ENCODE measurements around the gene MFSD2A.

The MFSD2A gene

GRCh38 chr1:39955547-39956539, 898 bp downstream of the MFSD2A start:
- ChIA-PET CTCF (interaction anchor here (0.6 to 17.1 kb wide), 8 partner anchors 16 to 139 kb away, joined by 3 to 202 read pairs (median 4); partner anchors contain the start of gene MYCL), POLR2A (interaction anchor here (0.9 to 1.6 kb wide), 5 partner anchors 12 to 62 kb away, joined by 3 to 6 read pairs (median 4); no protein-coding TSS in a partner anchor)
- no peak for DNase-seq (ENCODE audit: low read depth, low spot score)
- TF ChIP-seq CTCF (IDR thresholded peaks at IDR 0.05; ENCODE audit: insufficient read depth, low read length, missing control alignments), result no peak
- H3K4me3 ChIP-seq (ENCODE audit: low read depth, low read length), result peak overlapping the region; percentile 66

GRCh38 chr1:39957299-39958015, 2.5 kb downstream of the MFSD2A start:
- ChIA-PET POLR2A (no interaction called here), CTCF (interaction anchor here (1.0 to 17.1 kb wide), 7 partner anchors 14 to 141 kb away, joined by 3 to 202 read pairs (median 8); partner anchors contain the start of gene MYCL)
- no peak for TF ChIP-seq CTCF (IDR thresholded peaks at IDR 0.05; ENCODE audit: insufficient read depth, low read length, missing control alignments)
- no peak overlapping the region for H3K4me3 ChIP-seq (ENCODE audit: low read depth, low read length)
- no peak for DNase-seq (ENCODE audit: low read depth, low spot score)

GRCh38 chr1:39958403-39959200, 3.7 kb downstream of the MFSD2A start:
- TF ChIP-seq CTCF (IDR thresholded peaks at IDR 0.05; ENCODE audit: insufficient read depth, low read length, missing control alignments), result no peak
- ChIA-PET CTCF (interaction anchor here (0.6 to 17.1 kb wide), 7 partner anchors 13 to 305 kb away, joined by 3 to 202 read pairs (median 8); partner anchors contain the start of gene MYCL), POLR2A (no interaction called here)
- DNase-seq (ENCODE audit: low read depth, low spot score), result no peak
- H3K4me3 ChIP-seq (ENCODE audit: low read depth, low read length), result no peak overlapping the region

GRCh38 chr1:39959651-39960333, 4.8 kb downstream of the MFSD2A start:
- no peak overlapping the region for H3K4me3 ChIP-seq (ENCODE audit: low read depth, low read length)
- POLR2A ChIA-PET, result no interaction called here
- TF ChIP-seq CTCF (IDR thresholded peaks at IDR 0.05; ENCODE audit: insufficient read depth, low read length, missing control alignments), result no peak
- CTCF ChIA-PET, result interaction anchor here (0.6 to 17.1 kb wide), 5 partner anchors 12 to 307 kb away, joined by 3 to 202 read pairs (median 8); partner anchors contain the start of gene MYCL
- DNase-seq (ENCODE audit: low read depth, low spot score), result no peak

GRCh38 chr1:39960431-39960958, 5.5 kb downstream of the MFSD2A start:
- POLR2A ChIA-PET, result no interaction called here
- CTCF ChIA-PET, result interaction anchor here (1.2 to 17.1 kb wide), 2 partner anchors 11 to 58 kb away, joined by 3 to 202 read pairs; partner anchors contain the start of gene MYCL
- no peak overlapping the region for H3K4me3 ChIP-seq (ENCODE audit: low read depth, low read length)
- TF ChIP-seq CTCF (IDR thresholded peaks at IDR 0.05; ENCODE audit: insufficient read depth, low read length, missing control alignments), result no peak
- no peak for DNase-seq (ENCODE audit: low read depth, low spot score)
